HEK293 (cell line): Measurements from ENCODE around the gene FRG2C.
"Not testable (repeated sequence)": the region's sequence is repeated elsewhere in the genome, so short reads cannot be mapped to it uniquely, and the experiment has no call there.

Experiments
- REST ChIP-seq: fragments of 450-650 bp; formaldehyde crosslinking; IDR thresholded peaks from 2 replicates; pipeline ENCODE4 v1.5.1; 2016; ENCODE audit warnings: missing biosample characterization, missing genetic modification characterization
- ZBTB7A ChIP-seq: fragments of 450-650 bp; formaldehyde crosslinking; IDR thresholded peaks from 2 replicates; pipeline ENCODE4 v1.5.1; 2016; ENCODE audit warnings: low read depth, missing biosample characterization, missing genetic modification characterization
- ZNF169 ChIP-seq: fragments of 450-650 bp; formaldehyde crosslinking; IDR thresholded peaks from 2 replicates; pipeline ENCODE4 v1.5.1; 2016; ENCODE audit warnings: missing biosample characterization, missing genetic modification characterization
- ZNF558 ChIP-seq: fragments of 450-650 bp; formaldehyde crosslinking; IDR thresholded peaks from 2 replicates; pipeline ENCODE4 v1.5.1; 2016; ENCODE audit warnings: missing biosample characterization, missing genetic modification characterization
- ZNF624 ChIP-seq: fragments of 450-650 bp; formaldehyde crosslinking; IDR thresholded peaks from 2 replicates; pipeline ENCODE4 v1.5.1; 2017; ENCODE audit warnings: missing biosample characterization, missing genetic modification characterization
- ZNF76 ChIP-seq: fragments of 450-650 bp; formaldehyde crosslinking; IDR thresholded peaks from 2 replicates; pipeline ENCODE4; 2016; ENCODE audit warnings: low read depth, missing biosample characterization, missing genetic modification characterization, borderline replicate concordance
- ZSCAN30 ChIP-seq: fragments of 450-650 bp; IDR thresholded peaks from 2 replicates; pipeline ENCODE4 v1.5.1; 2018; ENCODE audit warnings: missing biosample characterization, mild to moderate bottlenecking, missing genetic modification characterization, moderate library complexity
- TF ChIP-seq, protein P1 (sequence below): fragments of 450-650 bp; formaldehyde crosslinking; IDR thresholded peaks from 2 replicates; pipeline ENCODE4 v1.5.1; 2016; ENCODE audit warnings: missing biosample characterization, missing genetic modification characterization

DNA sequence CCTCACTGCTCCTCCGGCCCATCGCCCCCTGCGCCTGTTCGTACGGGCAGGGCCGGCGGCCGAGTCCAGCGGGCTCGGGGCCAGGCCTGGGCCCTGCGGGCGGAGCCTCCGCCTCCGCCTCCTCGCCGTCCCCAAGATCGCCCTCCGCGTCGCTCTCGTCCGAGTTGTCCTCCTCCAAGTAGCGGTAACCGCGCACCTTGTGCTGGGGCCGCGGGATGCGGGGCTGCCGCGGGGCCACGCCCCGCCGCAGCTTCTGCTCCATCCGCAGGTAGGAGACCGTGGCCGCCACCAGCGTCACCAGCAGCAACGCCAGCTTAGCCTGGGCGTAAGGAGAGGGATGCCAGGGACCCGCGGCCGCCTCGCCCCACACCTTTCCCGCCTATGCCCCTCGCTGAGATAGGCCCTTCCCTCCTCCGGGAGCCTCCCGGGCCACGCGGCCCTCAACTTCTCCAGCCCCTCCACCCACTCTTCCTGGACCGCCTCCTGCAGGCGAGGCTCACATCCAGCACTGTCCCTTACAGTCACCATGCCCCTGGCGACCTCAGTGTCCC, 44.6 kb upstream of the FRG2C start:
- not testable (repeated sequence) for TF ChIP-seq ZSCAN30, ZNF76, ZNF558, ZBTB7A, ZNF624, REST, ZNF169 (tag by site-specific recombination)
- TF ChIP-seq, protein P1, sequence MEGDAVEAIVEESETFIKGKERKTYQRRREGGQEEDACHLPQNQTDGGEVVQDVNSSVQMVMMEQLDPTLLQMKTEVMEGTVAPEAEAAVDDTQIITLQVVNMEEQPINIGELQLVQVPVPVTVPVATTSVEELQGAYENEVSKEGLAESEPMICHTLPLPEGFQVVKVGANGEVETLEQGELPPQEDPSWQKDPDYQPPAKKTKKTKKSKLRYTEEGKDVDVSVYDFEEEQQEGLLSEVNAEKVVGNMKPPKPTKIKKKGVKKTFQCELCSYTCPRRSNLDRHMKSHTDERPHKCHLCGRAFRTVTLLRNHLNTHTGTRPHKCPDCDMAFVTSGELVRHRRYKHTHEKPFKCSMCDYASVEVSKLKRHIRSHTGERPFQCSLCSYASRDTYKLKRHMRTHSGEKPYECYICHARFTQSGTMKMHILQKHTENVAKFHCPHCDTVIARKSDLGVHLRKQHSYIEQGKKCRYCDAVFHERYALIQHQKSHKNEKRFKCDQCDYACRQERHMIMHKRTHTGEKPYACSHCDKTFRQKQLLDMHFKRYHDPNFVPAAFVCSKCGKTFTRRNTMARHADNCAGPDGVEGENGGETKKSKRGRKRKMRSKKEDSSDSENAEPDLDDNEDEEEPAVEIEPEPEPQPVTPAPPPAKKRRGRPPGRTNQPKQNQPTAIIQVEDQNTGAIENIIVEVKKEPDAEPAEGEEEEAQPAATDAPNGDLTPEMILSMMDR (tag by site-specific recombination), result not testable (repeated sequence)
